ENCODE results near the gene VWA3B.

The VWA3B gene

DNA sequence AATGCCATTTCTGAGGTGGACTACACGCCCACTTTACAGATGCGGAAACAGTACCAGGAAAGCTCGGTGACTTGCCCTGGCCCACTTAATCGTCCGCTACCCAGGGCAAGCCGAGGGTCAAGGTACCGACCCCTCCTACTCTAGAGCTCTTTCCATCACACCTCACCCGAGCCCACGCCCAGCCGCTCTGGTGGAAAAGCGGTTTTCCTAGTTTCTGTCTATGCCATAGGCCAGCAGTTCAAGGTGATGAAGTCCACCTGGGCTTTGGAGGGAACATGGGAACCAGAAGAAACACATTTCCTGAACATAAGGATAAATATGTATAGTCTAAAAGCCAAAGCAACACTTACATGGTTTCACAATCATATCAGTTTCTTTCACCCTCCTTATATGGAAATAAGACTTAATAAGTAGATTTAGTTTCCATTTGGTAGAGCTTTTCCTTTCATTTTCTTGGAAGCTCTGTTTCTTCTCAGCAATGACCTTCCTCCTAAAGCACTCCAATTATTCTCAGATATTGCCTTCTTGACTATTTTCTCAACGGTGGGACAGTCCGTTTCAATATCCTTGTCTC, 567 bp downstream of the VWA3B start:
- Histone ChIP-seq H3K9ac (ENCODE audit: low read length) (no peak overlapping the region; the same call in 1 of the 2 replicates), H3K79me2 (ENCODE audit: low read length) (no peaks in the 10 kb centered on the region), H3K9me2 (replicated peaks; ENCODE audit: insufficient read depth, low read length) (no peaks in the 10 kb centered on the region), H3K4me2 (ENCODE audit: low read depth, low read length) (peak overlapping the region; percentile 94), H3K4me1 (ENCODE audit: low read length) (peaks cover 11% of the 10 kb centered on the region), H4K20me1 (ENCODE audit: insufficient read depth, low read length) (no peaks in the 10 kb centered on the region), H3F3A (ENCODE audit: insufficient read depth, low read length) (no peaks in the 10 kb centered on the region), H2AFZ (ENCODE audit: low read length) (no peak overlapping the region; the same call in 1 of the 2 replicates), H3K36me3 (replicated peaks; ENCODE audit: insufficient read depth, low read length) (no peaks in the 10 kb centered on the region), H3K27ac (ENCODE audit: low read length) (no peak overlapping the region), H3K27me3 (replicated peaks; ENCODE audit: insufficient read depth, low read length) (no peaks in the 10 kb centered on the region; the same call in 1 of the 2 replicates), H3K9me3 (replicated peaks; ENCODE audit: insufficient read depth, low read length) (no peaks in the 10 kb centered on the region), H3K4me3 (ENCODE audit: low read length) (peak overlapping the region; percentile 78)
- no peak for DNase-seq
- TF ChIP-seq EZH2 (optimal IDR thresholded peaks at IDR 0.05; ENCODE audit: low read depth, low read length) (no peak), EZH2phosphoT487 (IDR thresholded peaks at IDR 0.05; ENCODE audit: low read length) (no peak)
- TF ChIP-seq, protein P1, sequence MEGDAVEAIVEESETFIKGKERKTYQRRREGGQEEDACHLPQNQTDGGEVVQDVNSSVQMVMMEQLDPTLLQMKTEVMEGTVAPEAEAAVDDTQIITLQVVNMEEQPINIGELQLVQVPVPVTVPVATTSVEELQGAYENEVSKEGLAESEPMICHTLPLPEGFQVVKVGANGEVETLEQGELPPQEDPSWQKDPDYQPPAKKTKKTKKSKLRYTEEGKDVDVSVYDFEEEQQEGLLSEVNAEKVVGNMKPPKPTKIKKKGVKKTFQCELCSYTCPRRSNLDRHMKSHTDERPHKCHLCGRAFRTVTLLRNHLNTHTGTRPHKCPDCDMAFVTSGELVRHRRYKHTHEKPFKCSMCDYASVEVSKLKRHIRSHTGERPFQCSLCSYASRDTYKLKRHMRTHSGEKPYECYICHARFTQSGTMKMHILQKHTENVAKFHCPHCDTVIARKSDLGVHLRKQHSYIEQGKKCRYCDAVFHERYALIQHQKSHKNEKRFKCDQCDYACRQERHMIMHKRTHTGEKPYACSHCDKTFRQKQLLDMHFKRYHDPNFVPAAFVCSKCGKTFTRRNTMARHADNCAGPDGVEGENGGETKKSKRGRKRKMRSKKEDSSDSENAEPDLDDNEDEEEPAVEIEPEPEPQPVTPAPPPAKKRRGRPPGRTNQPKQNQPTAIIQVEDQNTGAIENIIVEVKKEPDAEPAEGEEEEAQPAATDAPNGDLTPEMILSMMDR (IDR thresholded peaks at IDR 0.05; ENCODE audit: low read length), result no peak

DNA sequence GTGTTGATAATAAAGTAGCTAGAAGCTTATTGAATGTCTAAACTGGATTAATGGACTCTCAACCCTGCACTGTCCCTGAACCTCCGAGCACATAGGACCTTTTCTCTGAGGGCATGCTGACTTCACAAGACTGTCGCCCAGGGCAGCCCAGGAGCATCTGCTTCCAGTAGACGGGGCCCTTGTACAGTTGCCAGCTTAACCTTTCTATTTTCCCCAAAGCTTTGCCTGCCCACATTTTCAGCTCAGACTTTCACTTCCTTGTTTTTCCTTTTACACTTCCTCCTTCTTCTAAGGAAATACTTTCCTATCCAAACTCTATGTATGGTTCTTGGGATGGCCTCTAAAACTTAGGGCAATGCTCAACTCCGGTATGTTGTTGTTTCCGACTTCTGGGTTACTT, 1.3 kb downstream of the VWA3B start:
- no peaks in the 10 kb centered on the region for H4K20me1 ChIP-seq (ENCODE audit: insufficient read depth, low read length)
- H3K9me3 ChIP-seq (replicated peaks; ENCODE audit: insufficient read depth, low read length), result no peaks in the 10 kb centered on the region
- no peak overlapping the region for H3K27ac ChIP-seq (ENCODE audit: low read length)
- H3K9me2 ChIP-seq (replicated peaks; ENCODE audit: insufficient read depth, low read length), result no peaks in the 10 kb centered on the region
- no peak for DNase-seq
- no peaks in the 10 kb centered on the region; the same call in 1 of the 2 replicates for H3K27me3 ChIP-seq (replicated peaks; ENCODE audit: insufficient read depth, low read length)
- H3K4me3 ChIP-seq (ENCODE audit: low read length), result no peak overlapping the region
- no peaks in the 10 kb centered on the region for H3F3A ChIP-seq (ENCODE audit: insufficient read depth, low read length)
- H3K79me2 ChIP-seq (ENCODE audit: low read length), result no peaks in the 10 kb centered on the region
- H3K36me3 ChIP-seq (replicated peaks; ENCODE audit: insufficient read depth, low read length), result no peaks in the 10 kb centered on the region
- TF ChIP-seq EZH2phosphoT487 (IDR thresholded peaks at IDR 0.05; ENCODE audit: low read length), result no peak
- TF ChIP-seq, protein P1 (IDR thresholded peaks at IDR 0.05; ENCODE audit: low read length), result peak; percentile 12; the same call in 1 of the 2 replicates
- H3K4me2 ChIP-seq (ENCODE audit: low read depth, low read length), result peak overlapping the region; percentile 94; the same call in 1 of the 2 replicates
- H2AFZ ChIP-seq (ENCODE audit: low read length), result no peak overlapping the region
- no peak overlapping the region for H3K9ac ChIP-seq (ENCODE audit: low read length)
- peaks cover 11% of the 10 kb centered on the region for H3K4me1 ChIP-seq (ENCODE audit: low read length)

DNA sequence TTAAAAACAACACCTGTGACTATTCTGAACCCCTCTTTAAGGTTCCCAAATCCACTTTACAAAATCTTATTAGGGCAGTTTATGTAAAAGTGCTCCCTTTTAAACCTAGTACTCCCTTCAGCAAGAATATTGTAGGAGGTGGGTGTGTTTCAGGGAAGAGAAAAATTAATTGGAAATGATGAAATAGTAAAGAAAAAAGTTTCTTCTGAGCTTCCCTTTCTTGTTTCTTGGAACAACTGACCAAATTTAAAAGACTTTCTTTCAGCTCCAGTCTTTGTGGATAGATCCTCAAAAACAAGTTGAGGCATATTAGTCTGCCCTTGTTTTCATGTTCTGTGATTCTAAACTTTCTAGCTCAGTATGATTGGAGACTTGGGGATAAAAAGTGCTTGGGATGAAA, 3.0 kb downstream of the VWA3B start:
- no peak overlapping the region for H2AFZ ChIP-seq (ENCODE audit: low read length)
- no peaks in the 10 kb centered on the region for H3F3A ChIP-seq (ENCODE audit: insufficient read depth, low read length)
- no peaks in the 10 kb centered on the region for H3K9me3 ChIP-seq (replicated peaks; ENCODE audit: insufficient read depth, low read length)
- no peak overlapping the region for H3K27ac ChIP-seq (ENCODE audit: low read length)
- no peak for DNase-seq
- no peaks in the 10 kb centered on the region; the same call in 1 of the 2 replicates for H3K27me3 ChIP-seq (replicated peaks; ENCODE audit: insufficient read depth, low read length)
- no peak overlapping the region for H3K4me3 ChIP-seq (ENCODE audit: low read length)
- no peak overlapping the region for H3K4me2 ChIP-seq (ENCODE audit: low read depth, low read length)
- no peaks in the 10 kb centered on the region for H4K20me1 ChIP-seq (ENCODE audit: insufficient read depth, low read length)
- H3K9me2 ChIP-seq (replicated peaks; ENCODE audit: insufficient read depth, low read length), result no peaks in the 10 kb centered on the region
- peaks cover 11% of the 10 kb centered on the region for H3K4me1 ChIP-seq (ENCODE audit: low read length)
- H3K79me2 ChIP-seq (ENCODE audit: low read length), result no peaks in the 10 kb centered on the region
- no peaks in the 10 kb centered on the region for H3K36me3 ChIP-seq (replicated peaks; ENCODE audit: insufficient read depth, low read length)
- TF ChIP-seq, protein P1 (IDR thresholded peaks at IDR 0.05; ENCODE audit: low read length), result no peak
- TF ChIP-seq EZH2 (optimal IDR thresholded peaks at IDR 0.05; ENCODE audit: low read depth, low read length) (no peak), EZH2phosphoT487 (IDR thresholded peaks at IDR 0.05; ENCODE audit: low read length) (no peak)
- H3K9ac ChIP-seq (ENCODE audit: low read length), result no peak overlapping the region

Measured in MM.1S (cell line).